ENCODE measurements around the gene HK1. TPM values are rescaled to one million over a fixed set of nuclear protein-coding genes. Genes with fewer than 3 reads are reported as not detected.

Gene HK1
- total RNA-seq, 1 experiment from 2014 or later, result 98.8 TPM

DNA sequence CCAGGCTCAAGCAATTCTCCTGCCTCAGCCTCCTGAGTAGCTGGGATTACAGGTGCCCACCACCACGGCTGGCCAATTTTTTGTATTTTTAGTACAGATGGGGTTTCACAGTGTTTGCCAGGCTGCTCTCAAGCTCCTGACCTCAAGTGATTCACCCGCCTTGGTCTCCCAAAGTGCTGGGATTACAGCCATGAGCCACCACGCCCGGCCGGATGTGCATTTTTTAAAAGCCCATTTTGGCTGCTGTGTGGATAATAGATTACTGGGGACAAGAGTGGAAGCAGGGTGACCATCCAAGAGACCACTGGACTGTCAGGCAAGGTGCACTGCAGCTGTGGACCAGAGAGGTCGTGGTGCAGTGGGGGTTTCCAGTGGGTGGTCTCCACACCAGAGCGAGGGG lies 36.7 kb upstream of the HK1 start:
- no peak overlapping the region for H2BK20ac ChIP-seq (ENCODE audit: low read depth, low read length, poor library complexity, severe bottlenecking)
- H3K79me1 ChIP-seq (ENCODE audit: insufficient read depth, low read depth, low read length, poor library complexity, severe bottlenecking), result no peaks in the 10 kb centered on the region
- H4K20me1 ChIP-seq (ENCODE audit: control insufficient read depth, insufficient read depth, insufficient read length), result no peaks in the 10 kb centered on the region
- Mint-ChIP-seq H3K27ac (no peak overlapping the region), H3K4me1 (peaks cover 18 to 19% of the 10 kb centered on the region in 2 experiments), H3K4me3 (no peak overlapping the region), H3K36me3 (ENCODE audit: insufficient read depth in 1 of 3, low read depth in 3 of 3) (no peaks in the 10 kb centered on the region), H3K9me3 (no peaks in the 10 kb centered on the region), H3K27me3 (ENCODE audit: low read depth) (peaks cover 6% of the 10 kb centered on the region)
- H3K9me3 ChIP-seq (ENCODE audit: control insufficient read depth, low read depth, low read length), result no peaks in the 10 kb centered on the region
- H3K23me2 ChIP-seq (ENCODE audit: insufficient read length, low read depth, low read length, poor library complexity, severe bottlenecking), result no peaks in the 10 kb centered on the region
- no peak overlapping the region for H2BK5ac ChIP-seq (ENCODE audit: insufficient read length, low read length)
- H3K79me2 ChIP-seq (ENCODE audit: insufficient read depth, low read length), result no peaks in the 10 kb centered on the region
- no CpG with 5 or more reads among the region's 7 CpGs for WGBS (ENCODE audit: extremely low coverage, insufficient read length, low lambda C conversion rate)
- no peak for DNase-seq
- H4K8ac ChIP-seq (replicated peaks; ENCODE audit: insufficient read length, low read depth, low read length), result no peak overlapping the region
- H3T11ph ChIP-seq (ENCODE audit: low read length), result no peak overlapping the region
- no peak overlapping the region for H4K91ac ChIP-seq (ENCODE audit: insufficient read length, low read depth, low read length)
- H3K56ac ChIP-seq (ENCODE audit: insufficient read length, low read depth, low read length), result no peak overlapping the region
- H2BK15ac ChIP-seq (ENCODE audit: low read depth, low read length), result no peak overlapping the region
- no peak overlapping the region for H3K9ac ChIP-seq (ENCODE audit: extremely low read depth, insufficient read length, low read length)
- H3K27ac ChIP-seq (ENCODE audit: insufficient read length, low read depth, low read length), result no peak overlapping the region
- no peak overlapping the region for H2AK5ac ChIP-seq (ENCODE audit: insufficient read length, low read length)
- no peak overlapping the region for H3K18ac ChIP-seq (ENCODE audit: insufficient read length, low read depth, low read length)
- H2BK120ac ChIP-seq (ENCODE audit: low read depth, low read length, poor library complexity, severe bottlenecking), result no peak overlapping the region
- no peaks in the 10 kb centered on the region for H3K4me1 ChIP-seq (ENCODE audit: insufficient read depth, low read length)
- no peak overlapping the region for H4K5ac ChIP-seq (ENCODE audit: insufficient read length, low read depth, low read length)
- no peaks in the 10 kb centered on the region for H3K27me3 ChIP-seq (ENCODE audit: insufficient read depth, low read length)
- TF ChIP-seq CTCF (conservative IDR thresholded peaks at IDR 0.05), result no peak
- H3K23ac ChIP-seq (ENCODE audit: insufficient read length, low read depth, low read length), result no peak overlapping the region
- H2BK12ac ChIP-seq (ENCODE audit: insufficient read length, low read depth, low read length), result no peak overlapping the region
- no peak overlapping the region for H3K14ac ChIP-seq (ENCODE audit: insufficient read depth, low read length)
- no peak overlapping the region for H2AFZ ChIP-seq (ENCODE audit: low read length)
- no peak overlapping the region for H3K4me2 ChIP-seq (ENCODE audit: insufficient read depth, insufficient read length, low read length)
- H3K4ac ChIP-seq (ENCODE audit: low read depth, low read length), result no peak overlapping the region

All from H9 (cell line).